ENCODE data around the gene HLCS. TPM values are rescaled to one million over a fixed set of nuclear protein-coding genes. Genes with fewer than 3 reads are reported as not detected.
"Not testable (repeated sequence)": the region's sequence is repeated elsewhere in the genome, so short reads cannot be mapped to it uniquely, and the experiment has no call there.

Gene HLCS
- total RNA-seq, 1 donor from 2014 or later: 15.0 TPM

- not testable (repeated sequence) for ATAC-seq; DNase-seq (ENCODE audit: low spot score)
- intact Hi-C loops (cut with DNase I): loop anchor here (2.0 kb wide), 1 partner anchor 50 kb away; no protein-coding TSS in a partner anchor
Measured at GRCh38 chr21:36989199-36989698, 22.8 kb upstream of the HLCS start.

- intact Hi-C loops (cut with DNase I): loop anchor here (2.0 kb wide), 1 partner anchor 50 kb away; no protein-coding TSS in a partner anchor
- ATAC-seq: no peak
- DNase-seq (ENCODE audit: low spot score): no peak
Measured at GRCh38 chr21:36988536-36988935, 22.1 kb upstream of the HLCS start.

GRCh38 chr21:36987845-36988244, 21.4 kb upstream of the HLCS start:
- intact Hi-C loops (cut with DNase I): loop anchor here (2.0 kb wide), 1 partner anchor 49 kb away; no protein-coding TSS in a partner anchor
- ATAC-seq: no peak
- no peak for DNase-seq (ENCODE audit: low spot score)

- intact Hi-C loops (cut with DNase I): no loop called here
- DNase-seq (ENCODE audit: low spot score) (no peak), ATAC-seq (no peak)
Measured at GRCh38 chr21:36985751-36986594, 19.5 kb upstream of the HLCS start.

- intact Hi-C loops (cut with DNase I): no loop called here
- ATAC-seq (no peak), DNase-seq (ENCODE audit: low spot score) (no peak)
Measured at GRCh38 chr21:36981977-36982700, 15.7 kb upstream of the HLCS start.

GRCh38 chr21:36981049-36981391, 14.6 kb upstream of the HLCS start:
- intact Hi-C loops (cut with DNase I): no loop called here
- ATAC-seq: no peak
- no peak for DNase-seq (ENCODE audit: low spot score)

GRCh38 chr21:36980280-36981048, 14.0 kb upstream of the HLCS start:
- DNase-seq (ENCODE audit: low spot score): peak; percentile 61
- intact Hi-C loops (cut with DNase I): no loop called here
- peak; percentile 64 for ATAC-seq

GRCh38 chr21:36976882-36977651, 10.6 kb upstream of the HLCS start:
- ATAC-seq (peak; percentile 77), DNase-seq (ENCODE audit: low spot score) (no peak)
- intact Hi-C loops (cut with DNase I): no loop called here

- no peak for ATAC-seq
- intact Hi-C loops (cut with DNase I): no loop called here
- no peak for DNase-seq (ENCODE audit: low spot score)
Measured at GRCh38 chr21:36976228-36976861, 9.9 kb upstream of the HLCS start.

- DNase-seq (ENCODE audit: low spot score): no peak
- no peak for ATAC-seq
- intact Hi-C loops (cut with DNase I): no loop called here
Measured at GRCh38 chr21:36974851-36975192, 8.4 kb upstream of the HLCS start.

- ATAC-seq: no peak
- DNase-seq (ENCODE audit: low spot score): no peak
- intact Hi-C loops (cut with DNase I): no loop called here
Measured at GRCh38 chr21:36973986-36974850, 7.7 kb upstream of the HLCS start.

- DNase-seq (ENCODE audit: low spot score): no peak
- intact Hi-C loops (cut with DNase I): no loop called here
- ATAC-seq: no peak
Measured at GRCh38 chr21:36968976-36969375, 2.5 kb upstream of the HLCS start.

- no peak for DNase-seq (ENCODE audit: low spot score)
- intact Hi-C loops (cut with DNase I): no loop called here
- no peak for ATAC-seq
Measured at GRCh38 chr21:36968414-36968813, 1.9 kb upstream of the HLCS start.

GRCh38 chr21:36966821-36967768, 626 bp upstream of the HLCS start:
- peak; percentile 63 for DNase-seq (ENCODE audit: low spot score)
- intact Hi-C loops (cut with DNase I): no loop called here
- ATAC-seq: no peak

GRCh38 chr21:36965720-36966065, 776 bp downstream of the HLCS start:
- intact Hi-C loops (cut with DNase I): no loop called here
- ATAC-seq (no peak), DNase-seq (ENCODE audit: low spot score) (no peak)

Measured in sciatic nerve (tissue), 2 donors.